ENCODE measurements around the gene GLOD5.

GRCh38 chrX:48823053-48823452 is 61.5 kb downstream of the GLOD5 start:
- TF ChIP-seq CTCF (IDR thresholded peaks at IDR 0.05) (no peak), POLR2A (IDR thresholded peaks at IDR 0.05) (no peak), POLR2AphosphoS5 (IDR thresholded peaks at IDR 0.05) (no peak)
